H9 (cell line): ENCODE data around the gene ANKRD55. TPM values are rescaled to one million over a fixed set of nuclear protein-coding genes. Genes with fewer than 3 reads are reported as not detected.

ENCODE experiments used
- DNase-seq: peaks from one replicate; pipeline ENCODE4 v3.0.0-alpha.2; 2017
- H2AFZ ChIP-seq: one replicate; pipeline ENCODE4 v1.6.1; 2013; ENCODE audit warnings: mild to moderate bottlenecking, low read length, control low read depth, moderate library complexity
- H2AK5ac ChIP-seq: 2 replicates; pipeline ENCODE4 v1.6.1; 2013; ENCODE audit warnings: low read length, control low read depth, mixed read lengths; ENCODE audit not compliant: insufficient read length
- H2BK120ac ChIP-seq: one replicate; pipeline ENCODE4 v1.6.1; 2013; ENCODE audit warnings: low read depth, mild to moderate bottlenecking, low read length, control low read depth, inconsistent platforms; ENCODE audit not compliant: poor library complexity, severe bottlenecking
- H2BK12ac ChIP-seq: 2 replicates; pipeline ENCODE4 v1.6.1; 2013; ENCODE audit warnings: low read length, control low read depth, mixed read lengths, low read depth; ENCODE audit not compliant: insufficient read length
- H2BK15ac ChIP-seq: 2 replicates; pipeline ENCODE4 v1.6.1; 2013; ENCODE audit warnings: low read depth, low read length, control low read depth
- H2BK20ac ChIP-seq: one replicate; pipeline ENCODE4 v1.6.1; 2013; ENCODE audit warnings: low read depth, mild to moderate bottlenecking, low read length, control low read depth, inconsistent platforms; ENCODE audit not compliant: poor library complexity, severe bottlenecking
- H2BK5ac ChIP-seq: 2 replicates; pipeline ENCODE4 v1.6.1; 2013; ENCODE audit warnings: low read length, control low read depth, mixed read lengths; ENCODE audit not compliant: insufficient read length
- H3K14ac ChIP-seq: 2 replicates; pipeline ENCODE4 v1.6.1; 2013; ENCODE audit warnings: low read length, control low read depth; ENCODE audit not compliant: insufficient read depth
- H3K18ac ChIP-seq: 2 replicates; pipeline ENCODE4 v1.6.1; 2013; ENCODE audit warnings: low read depth, mild to moderate bottlenecking, mixed read lengths, low read length, control low read depth; ENCODE audit not compliant: insufficient read length
- H3K23ac ChIP-seq: 2 replicates; pipeline ENCODE4 v1.6.1; 2013; ENCODE audit warnings: low read length, control low read depth, mixed read lengths, low read depth; ENCODE audit not compliant: insufficient read length
- H3K23me2 ChIP-seq: 2 replicates; pipeline ENCODE4 v1.6.1; 2013; ENCODE audit warnings: low read depth, mild to moderate bottlenecking, mixed read lengths, low read length, control low read depth; ENCODE audit not compliant: insufficient read length, poor library complexity, severe bottlenecking
- H3K27ac ChIP-seq: 2 replicates; pipeline ENCODE4 v1.5.1; 2013; ENCODE audit warnings: low read length, control low read depth, mixed read lengths, low read depth; ENCODE audit not compliant: insufficient read length
- H3K27me3 ChIP-seq: 2 replicates; pipeline ENCODE4 v1.6.1; 2013; ENCODE audit warnings: low read length, control low read depth, inconsistent platforms; ENCODE audit not compliant: insufficient read depth
- H3K4ac ChIP-seq: 2 replicates; pipeline ENCODE4 v1.6.1; 2013; ENCODE audit warnings: low read depth, mild to moderate bottlenecking, control low read depth, inconsistent platforms, low read length, moderate library complexity
- H3K4me1 ChIP-seq: 2 replicates; pipeline ENCODE4 v1.6.1; 2013; ENCODE audit warnings: low read length, control low read depth, inconsistent platforms; ENCODE audit not compliant: insufficient read depth
- H3K4me2 ChIP-seq: 2 replicates; pipeline ENCODE4 v1.6.1; 2013; ENCODE audit warnings: low read length, control low read depth, mixed read lengths; ENCODE audit not compliant: insufficient read length, insufficient read depth
- H3K56ac ChIP-seq: 2 replicates; pipeline ENCODE4 v1.6.1; 2013; ENCODE audit warnings: low read depth, mild to moderate bottlenecking, mixed read lengths, low read length, control low read depth; ENCODE audit not compliant: insufficient read length
- H3K79me1 ChIP-seq: 2 replicates; pipeline ENCODE4 v1.6.1; 2013; ENCODE audit warnings: low read depth, mild to moderate bottlenecking, moderate library complexity, low read length, control low read depth, inconsistent platforms; ENCODE audit not compliant: insufficient read depth, poor library complexity, severe bottlenecking
- H3K79me2 ChIP-seq: 2 replicates; pipeline ENCODE4 v1.6.1; 2013; ENCODE audit warnings: low read length, control low read depth, inconsistent platforms; ENCODE audit not compliant: insufficient read depth
- H3K9ac ChIP-seq: 2 replicates; pipeline ENCODE4 v1.6.1; 2013; ENCODE audit warnings: low read length, control low read depth, mixed read lengths; ENCODE audit not compliant: insufficient read length; ENCODE audit errors: extremely low read depth
- H3K9me3 ChIP-seq: one replicate; pipeline ENCODE4 v1.6.1; 2013; ENCODE audit warnings: low read depth, low read length, inconsistent platforms; ENCODE audit not compliant: control insufficient read depth
- H3T11ph ChIP-seq: one replicate; pipeline ENCODE4 v1.6.1; 2013; ENCODE audit warnings: mild to moderate bottlenecking, low read length, control low read depth, inconsistent platforms
- H4K20me1 ChIP-seq: one replicate; pipeline ENCODE4 v1.6.1; 2013; ENCODE audit not compliant: control insufficient read depth, insufficient read length, insufficient read depth
- H4K5ac ChIP-seq: 2 replicates; pipeline ENCODE4 v1.6.1; 2013; ENCODE audit warnings: low read depth, mild to moderate bottlenecking, mixed read lengths, low read length, control low read depth; ENCODE audit not compliant: insufficient read length
- H4K8ac ChIP-seq: replicated peaks from 2 replicates; pipeline ENCODE4 v1.6.1; 2013; ENCODE audit warnings: low read length, control low read depth, mixed read lengths, low read depth; ENCODE audit not compliant: insufficient read length
- H4K91ac ChIP-seq: 2 replicates; pipeline ENCODE4 v1.6.1; 2013; ENCODE audit warnings: low read depth, mild to moderate bottlenecking, moderate library complexity, mixed read lengths, low read length, control low read depth; ENCODE audit not compliant: insufficient read length
- H3K27ac Mint-ChIP-seq, 3 experiments: 2 replicates in 2 of 3; 3 replicates in 1 of 3; pipeline ENCODE4 v1.8.0; 2020 to 2021; ENCODE audit warnings: mixed read lengths in 3 of 3, mild to moderate bottlenecking in 1 of 3, moderate library complexity in 1 of 3
- H3K27me3 Mint-ChIP-seq: 2 replicates; pipeline ENCODE4 v1.8.0; 2021; ENCODE audit warnings: low read depth, mild to moderate bottlenecking, moderate library complexity, mixed read lengths
- H3K36me3 Mint-ChIP-seq, 3 experiments: 2 replicates in 2 of 3; 3 replicates in 1 of 3; pipeline ENCODE4 v1.8.0; 2020 to 2021; ENCODE audit warnings: low read depth in 3 of 3, mixed read lengths in 3 of 3; ENCODE audit not compliant: insufficient read depth in 1 of 3
- H3K4me1 Mint-ChIP-seq, 2 experiments: 2 replicates each; pipeline ENCODE4 v1.8.0; 2020; ENCODE audit warnings: mixed read lengths in 2 of 2
- H3K4me3 Mint-ChIP-seq, 2 experiments: 2 replicates in 1 of 2; 3 replicates in 1 of 2; pipeline ENCODE4 v1.8.0; 2020 to 2021; ENCODE audit warnings: mild to moderate bottlenecking in 2 of 2, mixed read lengths in 2 of 2, moderate library complexity in 1 of 2
- H3K9me3 Mint-ChIP-seq, 2 experiments: 2 replicates in 1 of 2; 3 replicates in 1 of 2; pipeline ENCODE4 v1.8.0; 2020; ENCODE audit warnings: mild to moderate bottlenecking in 2 of 2, mixed read lengths in 2 of 2, moderate library complexity in 1 of 2
- CTCF ChIP-seq: fragments of 200-600 bp; sonication (generic); conservative IDR thresholded peaks from 3 replicates; pipeline ENCODE4 v1.8.0; 2021; ENCODE audit warnings: antibody characterized with exemption, mild to moderate bottlenecking
- WGBS: extraction: QIAGEN DNeasy Blood & Tissue Kit; methylation state at CpG from one replicate; pipeline ENCODE4 v1.1.7; 2013; ENCODE audit warnings: missing lambda C conversion rate, low lambda C conversion rate, mixed read lengths; ENCODE audit not compliant: insufficient read length; ENCODE audit errors: extremely low coverage; 5-methylcytosine and 5-hydroxymethylcytosine counted together
- total RNA-seq: library from RNA; stranded (reverse); gene quantifications from 2 replicates; pipeline ENCODE4 v1.2.1, GENCODE V29; 2021

The ANKRD55 gene
- total RNA-seq, 1 experiment from 2014 or later: not detected

GRCh38 chr5:56247592-56247991 lies 14.5 kb upstream of the ANKRD55 start:
- no peak overlapping the region for H3K18ac ChIP-seq
- Mint-ChIP-seq H3K27me3 (no peaks in the 10 kb centered on the region; the same call in none of the 2 replicates), H3K27ac (no peak overlapping the region), H3K9me3 (peaks cover 14 to 18% of the 10 kb centered on the region in 2 experiments; a peak in 4 of 5 replicates), H3K4me3 (no peak overlapping the region), H3K4me1 (no peaks in the 10 kb centered on the region), H3K36me3 (peaks cover 2 to 10% (median 4%) of the 10 kb centered on the region in 3 experiments; a peak in 5 of 7 replicates)
- H3K79me1 ChIP-seq: no peaks in the 10 kb centered on the region
- H3K4me1 ChIP-seq: no peaks in the 10 kb centered on the region
- no peak for TF ChIP-seq CTCF
- H3K56ac ChIP-seq: no peak overlapping the region
- no CpG with 5 or more reads among the region's 3 CpGs for WGBS
- no peak overlapping the region for H3K27ac ChIP-seq
- no peak overlapping the region for H2BK120ac ChIP-seq
- H3K79me2 ChIP-seq: no peaks in the 10 kb centered on the region
- no peak overlapping the region for H3T11ph ChIP-seq
- no peak overlapping the region for H3K23ac ChIP-seq
- H3K4me2 ChIP-seq: no peak overlapping the region
- H2AFZ ChIP-seq: no peak overlapping the region
- H2BK20ac ChIP-seq: no peak overlapping the region
- H3K27me3 ChIP-seq: no peaks in the 10 kb centered on the region
- H3K23me2 ChIP-seq: no peaks in the 10 kb centered on the region
- no peak overlapping the region for H2BK12ac ChIP-seq
- H2BK15ac ChIP-seq: no peak overlapping the region
- H3K4ac ChIP-seq: no peak overlapping the region
- no peak overlapping the region for H3K9ac ChIP-seq
- no peak overlapping the region for H2AK5ac ChIP-seq
- H4K91ac ChIP-seq: no peak overlapping the region
- no peak overlapping the region for H2BK5ac ChIP-seq
- H4K8ac ChIP-seq: no peak overlapping the region
- no peak for DNase-seq
- no peak overlapping the region for H4K5ac ChIP-seq
- no peak overlapping the region for H3K14ac ChIP-seq
- H3K9me3 ChIP-seq: no peaks in the 10 kb centered on the region
- H4K20me1 ChIP-seq: no peaks in the 10 kb centered on the region
